HuH-7 (cell line): ENCODE measurements around the gene FOXA3.
A peak's percentile ranks its signal among the peaks of the same experiment; 100 is the strongest.

ENCODE experiments used
- DNase-seq: peaks from one replicate; pipeline ENCODE4 v3.0.0; 2011; ENCODE audit warnings: low spot score

FOXA3 gene

DNA sequence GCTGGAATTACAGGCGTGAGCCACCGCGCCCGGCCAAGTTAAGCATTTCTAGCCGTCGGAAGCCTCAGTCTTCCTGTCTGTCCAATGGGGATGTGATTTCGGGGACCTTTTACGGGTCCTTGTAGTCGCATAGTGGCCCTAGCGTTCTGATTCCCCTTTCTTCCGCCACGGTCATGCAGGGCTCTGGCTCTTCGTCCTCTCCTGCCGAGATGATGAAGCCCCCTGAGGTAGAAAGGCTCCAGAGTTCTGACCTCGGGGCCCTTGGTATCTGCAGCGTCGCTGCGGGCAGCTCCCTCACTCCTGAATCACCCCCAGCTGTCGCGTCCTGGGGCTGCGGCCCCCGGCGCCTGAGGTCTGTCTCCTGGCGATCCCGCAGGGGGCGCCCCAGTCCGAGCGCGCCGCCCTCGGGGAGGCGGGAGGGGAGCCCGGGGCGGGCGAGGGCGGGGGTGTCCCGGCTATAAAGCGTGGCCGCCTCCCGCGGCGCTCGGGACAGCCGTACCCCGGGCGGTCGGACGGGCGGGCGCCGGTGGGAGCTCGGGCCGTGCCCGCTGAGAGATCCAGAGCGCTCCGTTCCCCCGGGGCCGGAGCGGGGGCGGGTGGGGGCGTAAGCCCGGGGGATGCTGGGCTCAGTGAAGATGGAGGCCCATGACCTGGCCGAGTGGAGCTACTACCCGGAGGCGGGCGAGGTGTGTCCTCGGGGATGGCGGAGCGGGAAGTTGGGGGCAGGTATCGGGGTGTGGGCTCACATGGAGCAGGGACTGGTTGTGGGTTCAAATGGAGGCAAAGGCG is at the start of gene FOXA3:
FOXA3 (plus strand) TSS at position 487 of the 789 bp plus-strand sequence; CDS start at position 618, 131 bp downstream.
- DNase-seq = peak; percentile 94

DNA sequence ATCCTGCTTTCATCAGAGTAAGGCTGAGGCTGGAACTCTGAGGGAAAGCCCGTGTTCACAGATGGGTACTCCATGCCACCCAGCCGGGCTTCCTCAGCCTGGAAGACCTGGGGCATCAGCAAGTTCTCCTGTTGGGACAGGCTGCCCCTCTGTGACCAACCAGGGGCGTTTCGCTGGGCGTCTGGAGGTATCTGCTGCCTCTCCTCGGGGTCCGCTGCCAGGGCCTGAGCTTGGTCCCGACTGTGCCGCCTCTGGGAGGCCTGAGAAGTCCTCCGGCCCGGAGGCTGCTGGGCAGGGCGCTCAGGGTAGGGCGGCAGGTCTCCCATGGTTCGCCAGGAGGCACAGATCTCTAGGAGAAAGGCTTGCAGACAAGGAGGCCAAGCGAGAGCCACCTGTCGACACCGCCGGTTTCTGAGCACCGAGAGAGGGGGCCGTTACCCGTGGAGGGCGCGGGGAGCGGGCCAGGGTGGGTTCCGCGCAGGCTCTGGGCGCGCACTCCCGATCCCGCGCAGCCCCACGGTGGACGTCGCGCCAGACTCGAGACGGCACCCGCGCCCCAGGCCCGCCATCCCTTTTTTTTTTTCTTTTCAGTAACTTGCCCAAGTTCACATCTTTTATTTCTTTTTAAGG is 49.2 kb upstream of the FOXA3 start, which contains the start of gene RSPH6A:
RSPH6A (minus strand) TSS at position 458 of the 630 bp plus-strand sequence; CDS start at position 326, 132 bp downstream.
- no peak for DNase-seq

DNA sequence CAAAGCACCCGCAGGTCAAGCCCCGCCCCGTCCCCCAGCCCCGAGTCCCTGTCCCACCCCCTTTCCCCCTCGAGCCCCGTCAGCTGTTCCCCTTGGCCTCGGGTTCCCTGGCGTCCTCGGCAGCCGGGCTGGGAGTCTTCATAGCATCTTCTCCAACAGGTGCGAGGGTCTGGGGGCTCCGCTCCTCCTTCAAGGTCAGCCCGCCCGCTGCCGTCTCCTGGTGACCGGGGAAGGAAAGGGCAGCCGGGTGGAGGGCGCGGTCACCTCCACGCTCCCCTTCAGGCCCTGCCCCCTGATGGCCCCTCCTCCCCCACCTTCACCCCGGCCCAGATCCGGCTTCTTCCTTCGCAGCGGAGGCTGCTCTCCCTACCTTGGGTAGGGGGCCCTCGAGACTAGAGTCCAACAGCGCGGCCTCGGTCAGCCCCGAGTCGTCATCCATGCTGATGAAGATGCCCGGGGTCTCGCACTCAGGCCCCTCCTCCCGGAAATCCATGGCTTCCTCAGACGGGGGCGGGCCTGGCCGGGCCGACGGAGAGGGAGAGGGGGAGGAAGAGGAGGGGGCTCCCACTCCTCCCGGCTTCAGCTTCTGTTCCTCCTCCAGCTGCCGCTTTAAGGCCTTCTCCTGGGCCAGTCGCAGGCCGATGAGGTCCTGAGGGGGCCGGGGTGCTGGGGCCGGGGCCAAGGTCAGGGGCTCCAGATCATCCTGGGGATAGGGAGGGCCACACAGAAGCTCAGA is 48.5 kb upstream of the FOXA3 start:
- no peak for DNase-seq

DNA sequence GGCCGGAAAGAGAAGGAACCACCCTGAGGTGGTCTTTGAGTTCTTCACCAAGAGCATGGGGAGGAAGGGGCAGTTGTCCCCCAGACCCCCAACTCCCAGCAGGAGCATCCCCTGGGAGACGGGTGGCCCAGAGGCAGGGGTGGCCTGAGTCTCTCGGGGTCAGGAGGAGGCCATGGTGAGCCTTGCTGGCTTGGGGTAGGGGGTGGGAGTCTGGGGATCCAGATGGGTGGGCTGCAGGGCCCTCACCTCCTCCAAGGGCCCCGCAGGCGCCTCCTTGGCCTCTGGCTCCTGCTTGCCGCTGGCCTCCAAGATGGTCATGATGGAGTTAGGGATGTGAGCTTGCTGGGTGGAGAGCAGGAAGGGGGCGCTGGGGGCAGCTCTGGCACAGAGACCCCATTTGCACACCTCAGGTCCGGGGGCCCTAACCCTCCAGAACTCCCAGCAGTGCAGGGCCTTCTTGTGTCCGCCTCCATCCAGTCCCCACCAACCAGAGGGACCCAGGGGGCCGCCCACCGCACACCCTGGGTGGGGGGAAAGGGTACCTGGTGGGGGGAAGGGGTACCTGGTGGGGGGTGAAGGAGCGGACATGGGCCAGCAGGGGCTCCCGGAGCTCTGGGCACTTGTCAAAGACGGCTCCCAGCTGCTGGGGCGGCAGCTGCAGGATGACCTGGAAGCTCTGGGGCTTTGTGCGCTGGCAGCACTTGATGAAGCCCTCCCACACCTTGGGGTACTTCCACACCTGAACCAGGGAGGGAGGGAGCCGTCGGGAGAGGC is 47.7 kb upstream of the FOXA3 start:
- DNase-seq = no peak

DNA sequence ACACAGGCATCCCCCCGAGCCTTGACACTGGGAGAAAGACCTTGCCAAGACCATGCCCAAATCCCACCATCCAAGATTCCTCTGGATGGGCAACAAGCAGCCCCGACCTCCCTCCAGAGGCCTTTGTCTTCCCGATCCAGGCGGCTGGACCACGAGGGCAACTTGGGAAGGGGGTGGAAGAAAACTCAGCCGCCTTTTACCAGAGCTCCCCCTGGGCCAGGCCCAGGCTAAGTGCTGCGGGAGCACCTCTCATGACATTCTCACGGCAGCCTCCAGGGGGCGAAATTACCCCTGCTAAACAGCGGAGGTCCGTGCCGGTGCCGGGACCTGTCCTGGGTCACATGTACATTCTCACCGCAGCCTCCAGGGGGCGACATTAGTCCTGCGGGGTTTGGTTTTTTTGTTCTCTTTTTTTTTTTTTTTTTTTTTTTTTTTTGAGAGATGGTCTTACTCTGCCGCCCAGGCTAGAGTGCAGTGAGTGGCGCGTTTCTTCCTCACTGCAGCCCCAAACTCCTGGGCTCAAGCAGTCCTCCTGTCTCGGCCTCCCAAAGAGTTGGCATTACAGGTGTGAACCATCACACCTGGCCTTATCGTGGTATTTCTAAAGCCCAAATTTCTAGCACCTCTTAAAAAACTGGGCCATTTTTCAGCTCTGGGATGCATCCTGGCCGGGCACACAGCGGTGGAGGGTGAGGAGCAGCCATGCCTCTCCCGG is 47.0 kb upstream of the FOXA3 start:
- DNase-seq = peak; percentile 99

DNA sequence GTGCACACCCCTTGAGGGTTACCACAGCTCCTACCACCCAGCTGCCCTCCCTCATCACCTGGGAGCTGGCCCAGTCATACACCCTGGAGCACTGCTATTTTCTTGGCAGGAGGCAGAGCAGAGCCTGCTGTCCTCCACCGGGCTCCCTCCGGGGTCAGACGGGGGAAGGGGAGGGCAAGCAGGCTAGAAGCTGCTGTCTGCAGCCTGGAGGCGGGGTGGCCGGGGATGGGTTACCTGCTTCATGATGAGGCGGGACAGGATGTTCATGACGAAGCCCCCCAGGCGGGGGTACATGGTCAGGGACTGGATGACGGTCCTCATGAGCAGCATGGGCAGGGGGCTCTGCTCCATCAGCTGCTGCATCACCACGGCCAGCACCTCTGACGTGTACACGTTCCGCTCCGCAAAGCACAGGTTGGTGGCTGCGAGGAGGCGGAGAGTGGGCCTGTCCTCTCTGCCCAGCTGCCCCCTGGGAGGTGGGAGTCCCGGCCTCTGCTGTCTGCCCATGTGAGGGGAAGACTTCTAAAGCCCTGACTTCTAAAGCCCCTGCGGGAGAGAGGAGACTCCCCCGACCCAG is 46.3 kb upstream of the FOXA3 start:
- peak; percentile 37 for DNase-seq

DNA sequence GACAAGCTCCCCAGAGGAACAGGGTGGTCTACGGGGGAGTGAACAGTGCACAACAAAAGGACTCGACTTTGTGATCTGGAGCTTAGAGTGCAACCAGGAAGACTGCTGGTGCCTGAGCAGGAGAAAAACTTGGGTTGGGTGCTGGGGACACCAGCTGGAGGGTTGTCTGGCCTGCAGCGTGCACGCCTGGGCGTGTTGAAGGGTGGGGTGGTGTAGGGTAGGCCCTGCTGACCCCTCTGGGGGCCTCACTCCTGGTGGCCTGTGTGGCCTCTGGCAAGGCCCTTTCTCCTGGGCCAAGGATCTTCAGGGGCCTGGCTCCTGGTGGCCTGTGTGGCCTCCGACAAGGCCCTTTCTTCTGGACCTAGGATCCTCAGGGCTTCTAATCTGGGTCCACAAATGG is 44.4 kb upstream of the FOXA3 start:
- DNase-seq = no peak

DNA sequence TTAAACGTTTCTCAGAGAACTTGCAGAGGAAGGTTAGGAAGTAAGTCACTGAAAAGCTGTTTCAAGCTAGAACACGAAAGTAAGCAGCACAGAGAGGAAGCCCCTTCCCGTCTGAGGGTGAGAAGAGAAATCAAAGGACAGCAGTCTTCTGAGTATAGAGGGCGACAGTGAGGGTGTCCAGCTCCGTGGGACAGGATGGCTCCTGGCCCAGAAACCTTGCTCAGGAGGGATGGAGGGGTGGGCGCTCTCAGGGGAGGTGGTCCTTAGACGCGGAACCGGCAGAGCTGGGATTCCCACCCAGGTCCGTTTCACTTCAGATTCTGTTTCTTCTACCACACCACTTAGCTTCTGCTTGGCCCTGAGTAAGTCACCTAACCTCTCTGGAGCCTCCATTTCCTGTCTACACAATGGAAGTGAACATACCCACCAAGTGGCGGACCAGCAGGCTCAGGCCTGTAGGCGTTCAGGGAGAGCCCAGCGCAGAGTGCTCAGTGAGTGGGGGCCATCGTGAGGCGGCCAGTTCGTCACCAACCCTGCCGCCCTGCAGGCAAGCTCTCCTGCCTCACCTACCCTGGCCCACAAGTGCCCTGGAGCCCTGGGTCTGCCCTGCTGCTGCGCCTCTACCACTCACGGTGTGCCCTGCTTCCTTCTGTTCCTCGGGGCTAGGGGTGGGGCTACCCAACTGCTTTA is 43.6 kb upstream of the FOXA3 start:
- DNase-seq = no peak

DNA sequence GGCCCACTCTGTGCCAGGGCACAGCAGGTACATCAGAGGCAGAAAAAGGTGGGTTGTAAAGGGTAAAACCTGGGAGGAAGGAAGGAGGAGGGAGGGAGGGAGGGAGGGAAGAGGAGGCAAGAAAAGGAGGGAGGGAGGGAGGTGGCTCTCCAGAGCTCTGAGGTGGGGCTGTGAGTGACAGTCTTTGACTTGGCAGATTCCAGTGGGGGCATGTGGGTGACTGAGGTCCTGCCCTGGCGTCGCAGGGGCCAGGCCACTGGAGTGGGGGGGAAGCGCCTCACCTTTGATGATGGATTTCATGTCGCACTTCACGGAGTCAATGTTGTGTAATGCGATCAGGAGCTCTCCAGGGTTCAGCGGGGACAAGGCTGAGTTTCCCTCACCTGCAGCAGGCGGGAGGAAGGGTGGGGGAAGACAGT is 43.0 kb upstream of the FOXA3 start:
- no peak for DNase-seq

DNA sequence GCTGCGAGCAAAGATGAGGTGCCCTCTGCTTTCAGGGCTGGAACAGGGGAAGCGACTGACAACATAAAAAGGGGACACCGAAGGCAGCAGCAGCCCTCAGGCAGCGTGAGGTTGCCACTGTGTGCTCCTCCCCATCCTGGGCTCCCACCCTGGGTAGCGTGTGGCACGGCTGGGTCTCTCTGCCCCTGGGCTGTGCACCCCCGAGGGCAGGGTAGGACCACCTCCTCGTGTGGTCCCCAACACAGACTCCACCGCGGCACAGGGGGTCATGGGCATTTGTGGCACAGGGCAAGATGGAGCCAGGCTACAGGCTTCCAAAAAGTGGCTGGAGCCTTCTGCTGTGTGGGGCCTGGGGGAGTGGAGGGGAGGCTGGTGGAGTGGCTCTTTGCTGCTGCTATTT is 42.6 kb upstream of the FOXA3 start:
- no peak for DNase-seq

DNA sequence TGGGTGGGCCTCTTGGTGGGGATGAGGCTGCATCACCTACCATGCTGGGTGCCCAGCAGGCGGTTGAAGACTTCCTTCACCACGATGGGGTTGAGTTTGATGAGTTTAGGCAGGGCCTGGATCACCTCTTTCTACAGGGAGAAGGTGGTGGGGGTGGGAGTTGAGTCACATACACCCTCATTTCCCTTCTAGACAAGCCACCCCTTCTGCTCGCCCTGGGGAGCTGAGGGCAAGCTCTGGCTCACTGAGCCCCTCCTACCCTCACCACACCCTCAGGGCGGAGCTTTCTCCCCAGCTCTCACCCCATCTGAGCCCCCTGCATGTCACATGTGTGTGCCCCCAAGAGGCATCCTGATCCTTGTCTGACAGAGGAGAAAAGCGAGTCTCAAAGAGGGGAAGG is 41.4 kb upstream of the FOXA3 start:
- no peak for DNase-seq

DNA sequence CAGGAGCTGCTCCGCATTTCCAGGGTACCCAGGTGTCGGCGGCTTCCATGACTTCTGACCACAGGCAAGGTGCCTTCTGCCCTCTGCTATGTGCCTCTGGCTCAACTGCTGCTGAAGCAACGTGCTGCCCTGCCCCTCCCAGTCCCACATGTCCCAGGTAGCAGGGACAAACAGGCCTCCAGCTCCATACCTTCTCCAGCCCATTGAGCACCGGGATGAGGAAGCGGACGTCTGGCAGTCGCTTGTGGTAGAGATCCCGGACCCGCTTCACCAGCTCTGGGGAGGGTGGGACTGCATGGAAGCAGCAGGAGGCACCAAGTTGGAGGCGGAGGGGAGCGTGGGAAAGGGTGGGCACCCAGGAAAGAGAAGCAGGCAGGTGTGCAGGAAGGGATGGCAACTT is 40.9 kb upstream of the FOXA3 start:
- DNase-seq = no peak

DNA sequence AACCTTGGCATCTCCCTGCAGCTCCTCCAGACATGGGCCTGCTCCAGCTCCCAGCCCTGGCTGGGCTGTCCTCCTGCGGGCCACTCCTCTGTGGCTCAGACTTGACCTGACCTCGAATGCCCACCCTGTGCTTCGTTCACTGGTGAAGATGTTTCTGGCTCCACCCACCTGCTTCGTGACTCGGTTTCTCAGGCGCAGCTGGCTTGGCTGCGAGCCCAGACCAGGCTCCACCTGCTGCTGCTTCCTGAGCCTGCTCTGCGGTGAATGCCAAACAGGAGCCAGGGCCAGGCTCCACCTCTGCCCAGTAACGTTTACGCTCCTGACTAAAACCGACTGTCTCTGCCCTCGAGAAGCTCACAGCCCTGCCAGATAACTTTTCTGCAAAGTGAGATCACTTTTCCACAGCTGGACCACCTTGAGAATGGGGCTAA is 40.1 kb upstream of the FOXA3 start:
- no peak for DNase-seq

DNA sequence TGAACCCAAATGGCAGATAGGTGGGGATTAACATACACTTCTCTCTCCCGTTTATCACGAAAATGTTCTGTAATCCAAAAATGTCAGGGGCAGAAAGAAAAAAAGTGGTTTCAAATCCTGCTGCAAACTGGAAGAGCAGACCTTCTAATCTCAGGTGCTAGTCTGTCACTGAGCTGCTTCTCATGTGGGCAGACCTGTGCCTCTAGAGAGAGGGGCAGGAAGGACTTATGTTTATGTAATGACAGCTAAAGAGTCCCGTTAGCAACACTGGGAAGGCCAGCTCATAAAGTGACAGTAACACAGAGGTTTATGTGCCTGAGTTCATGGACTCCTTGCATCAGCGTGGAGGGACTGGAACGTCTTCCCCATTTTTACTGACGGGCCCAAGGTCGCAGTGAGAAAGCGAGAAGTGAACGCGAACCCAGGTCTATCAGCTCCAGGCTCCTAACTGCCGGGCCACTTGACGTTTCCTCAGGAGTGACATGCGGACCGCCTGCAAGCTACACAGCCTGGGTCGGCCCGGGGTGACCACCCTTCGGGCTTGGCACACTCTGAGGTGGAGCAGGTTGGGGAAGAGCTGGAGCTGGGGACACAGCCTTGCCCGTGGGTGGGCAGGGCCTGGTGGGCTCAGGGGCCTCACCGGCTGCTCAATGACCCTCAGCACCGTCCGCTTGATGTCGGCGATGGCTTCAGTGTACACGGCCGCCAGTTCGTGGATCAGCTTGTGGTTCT is 39.4 kb upstream of the FOXA3 start:
- DNase-seq = no peak

DNA sequence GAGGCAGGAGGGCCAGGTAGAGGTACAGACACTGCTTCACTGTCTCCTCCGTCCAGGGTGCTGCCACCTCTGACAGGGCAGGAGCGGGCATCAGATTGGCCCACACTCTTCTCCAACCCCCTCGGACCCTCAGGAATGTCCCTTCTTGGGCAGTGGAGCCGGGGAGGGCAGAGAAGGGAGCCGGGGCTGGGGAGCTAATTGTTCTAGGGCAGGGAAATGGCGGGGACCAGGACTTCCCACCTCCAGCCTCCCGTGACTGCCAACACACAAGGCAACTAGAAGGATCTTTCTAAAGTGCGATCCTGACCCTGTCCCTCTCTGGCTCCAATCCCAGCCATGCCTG is 38.9 kb upstream of the FOXA3 start:
- DNase-seq = no peak

DNA sequence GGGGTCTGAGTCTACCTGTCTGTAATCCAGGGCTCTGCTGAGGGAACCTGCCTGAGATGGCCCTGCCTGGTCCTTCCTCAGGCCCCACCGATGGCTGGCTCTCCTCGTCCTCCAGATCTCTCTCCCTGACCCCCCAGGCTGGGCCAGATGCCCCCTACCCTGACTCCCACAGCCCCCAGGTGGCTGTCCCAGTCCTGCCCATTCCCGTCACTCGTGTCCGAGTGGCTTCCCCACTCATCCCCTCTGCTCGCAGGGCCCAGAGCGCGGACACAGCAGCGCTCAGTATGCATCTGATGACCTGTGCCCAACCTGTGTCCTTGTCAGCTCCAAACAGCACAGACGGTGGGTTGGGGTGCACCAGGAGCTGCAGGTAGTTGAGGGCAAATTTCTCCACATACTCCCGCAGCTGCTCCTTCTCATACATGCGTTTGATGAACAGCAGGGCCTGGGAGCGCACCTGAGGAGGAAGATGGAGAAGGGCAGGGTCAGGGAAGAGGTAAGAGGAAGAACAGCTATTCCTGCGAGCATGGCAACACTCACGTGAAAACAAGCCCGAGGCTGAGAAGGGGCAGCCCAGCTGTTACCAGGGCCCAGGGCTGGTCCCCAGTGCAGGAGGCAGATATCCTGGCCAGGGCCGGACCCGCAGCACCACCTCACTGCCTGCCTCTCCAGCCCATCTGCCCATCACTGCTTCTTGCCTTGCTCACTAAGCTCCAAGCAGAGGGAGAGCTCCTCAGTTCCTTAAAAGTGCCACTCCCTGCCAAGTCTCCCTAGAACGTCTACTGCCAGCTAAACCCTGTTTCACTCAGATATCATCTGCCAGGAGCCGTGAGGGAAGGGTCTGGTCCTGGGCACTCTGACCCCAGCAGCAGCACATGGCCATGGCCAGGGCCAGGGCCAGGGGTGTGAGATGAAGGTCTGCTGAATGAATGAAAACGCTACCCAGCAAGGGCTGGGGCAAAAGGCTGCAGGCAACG is 37.9 kb upstream of the FOXA3 start:
- DNase-seq = no peak

DNA sequence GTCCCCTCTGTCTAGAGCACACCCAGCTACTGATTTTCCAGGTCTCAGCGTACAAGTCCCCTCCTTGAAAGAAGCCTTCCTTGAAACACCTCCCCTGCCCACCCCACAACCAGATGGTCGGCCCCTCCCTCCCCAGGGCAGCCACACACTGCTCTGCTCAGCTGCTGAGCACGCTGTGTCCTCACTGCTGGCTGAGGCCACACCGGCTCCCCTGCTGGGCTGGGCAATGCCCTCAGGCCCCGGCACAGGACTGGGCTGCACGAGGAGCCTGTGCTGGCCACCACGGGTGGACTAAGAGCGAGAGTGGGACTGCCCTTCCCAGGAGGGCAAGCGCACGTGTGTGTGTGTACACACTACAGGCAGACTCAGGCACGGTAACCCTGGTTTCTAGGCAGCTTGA is 37.2 kb upstream of the FOXA3 start:
- no peak for DNase-seq

DNA sequence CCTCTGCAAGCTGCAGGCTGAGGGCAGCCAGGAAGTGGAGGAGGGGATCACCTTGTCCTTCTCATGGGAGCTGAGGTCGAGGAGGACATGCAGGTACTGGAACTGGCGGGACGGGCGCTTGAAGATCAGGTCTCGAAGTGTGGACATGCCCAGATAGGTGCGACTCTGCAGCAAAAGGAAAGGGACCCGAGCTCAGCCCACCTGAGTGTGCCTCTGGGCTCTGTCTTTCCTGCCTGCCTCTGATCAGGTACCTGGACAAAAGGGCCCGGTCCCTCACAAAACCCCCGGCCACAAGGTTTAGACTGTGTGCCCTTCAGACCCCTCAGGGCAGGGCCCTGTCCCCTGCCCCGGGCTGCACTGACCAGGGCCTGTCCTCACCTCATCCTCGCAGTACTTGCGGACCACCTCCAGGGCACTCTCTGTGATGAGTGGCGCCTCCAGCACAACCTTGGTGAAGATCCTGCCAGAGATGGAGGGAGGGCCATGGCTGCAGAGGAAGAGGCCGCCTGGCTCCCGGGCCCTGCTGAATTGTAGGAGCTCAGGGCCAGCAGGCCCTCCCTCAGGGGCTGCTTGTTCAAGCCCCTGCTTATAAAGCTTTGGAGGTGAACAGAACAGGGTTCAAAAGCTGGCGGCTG is 36.5 kb upstream of the FOXA3 start:
- no peak for DNase-seq
